HG02981 (cell line): ENCODE measurements around the gene P4HA1.
"Not testable (repeated sequence)": the region's sequence is repeated elsewhere in the genome, so short reads cannot be mapped to it uniquely, and the experiment has no call there.

Experiments used
- ATAC-seq: cut with Tn5 transposase; IDR thresholded peaks from one replicate; pipeline ENCODE4 v1.9.1; 2021; ENCODE audit warnings: mild to moderate bottlenecking, moderate library complexity; ENCODE audit not compliant: unreplicated experiment

P4HA1 gene

DNA sequence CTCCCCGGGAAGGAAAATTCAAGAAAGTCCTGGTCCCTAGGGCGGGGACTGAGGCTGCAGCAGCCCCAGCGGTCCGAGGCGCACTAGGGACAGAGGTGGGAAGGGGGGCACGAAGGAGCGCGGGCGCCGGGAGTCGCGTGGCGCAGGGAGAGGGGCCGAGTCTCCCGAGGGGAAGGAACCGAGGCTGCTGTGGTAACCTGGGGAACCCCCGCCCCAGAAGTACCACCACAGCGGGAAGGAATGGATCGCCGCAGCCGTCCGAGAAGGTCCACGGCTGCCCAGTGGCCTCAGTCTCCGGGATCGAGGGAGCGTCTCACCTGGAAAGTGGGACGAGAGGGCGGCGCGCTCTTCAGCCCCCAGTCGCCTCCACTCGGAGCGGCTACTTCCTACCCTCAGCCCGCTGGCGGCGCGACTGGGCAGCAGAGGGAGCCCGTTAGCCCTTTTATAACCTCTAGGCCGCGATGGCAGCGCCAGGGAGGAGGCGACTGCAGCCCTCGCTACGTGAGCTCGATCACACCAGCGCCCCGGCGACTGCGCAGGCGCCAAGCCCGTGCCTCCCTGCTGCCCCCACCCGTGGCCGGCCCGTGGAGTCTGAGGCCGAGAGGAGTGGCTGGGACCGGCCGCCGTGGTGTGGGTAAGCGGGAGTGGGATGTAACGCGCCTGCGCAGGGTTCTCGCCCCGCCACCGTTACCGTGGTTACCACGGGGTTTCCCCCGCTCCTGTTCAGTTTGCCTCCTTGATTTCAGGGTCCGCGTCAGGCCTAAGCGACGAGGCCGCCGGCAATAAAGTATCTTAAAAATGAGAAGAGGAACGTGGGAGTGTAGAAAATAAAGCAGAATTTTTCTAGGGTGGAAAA, at the start of gene P4HA1:
P4HA1 (minus strand) TSS at position 418 of the 856 bp plus-strand sequence. CDS start 21,983 bp downstream, outside the sequence.
- peak; percentile 82 for ATAC-seq

DNA sequence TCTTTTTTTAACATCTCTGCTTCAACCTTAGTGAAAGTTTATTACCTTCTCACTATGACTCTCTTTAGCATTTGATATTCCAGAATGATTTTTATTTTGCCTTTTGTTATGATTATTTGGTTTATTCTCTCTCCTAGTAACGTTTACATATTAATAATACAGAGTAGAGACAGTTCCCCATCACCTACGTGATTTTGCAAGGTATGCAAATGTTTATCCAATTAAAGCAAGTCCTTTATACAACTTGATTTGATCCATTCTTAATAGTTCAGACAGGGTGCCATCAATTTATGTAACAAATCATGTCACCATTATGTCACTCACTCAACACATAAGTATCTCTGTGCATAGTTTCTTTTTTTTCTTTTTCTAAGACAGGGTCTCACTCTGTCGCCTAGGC, 44.9 kb upstream of the P4HA1 start:
- no peak for ATAC-seq

DNA sequence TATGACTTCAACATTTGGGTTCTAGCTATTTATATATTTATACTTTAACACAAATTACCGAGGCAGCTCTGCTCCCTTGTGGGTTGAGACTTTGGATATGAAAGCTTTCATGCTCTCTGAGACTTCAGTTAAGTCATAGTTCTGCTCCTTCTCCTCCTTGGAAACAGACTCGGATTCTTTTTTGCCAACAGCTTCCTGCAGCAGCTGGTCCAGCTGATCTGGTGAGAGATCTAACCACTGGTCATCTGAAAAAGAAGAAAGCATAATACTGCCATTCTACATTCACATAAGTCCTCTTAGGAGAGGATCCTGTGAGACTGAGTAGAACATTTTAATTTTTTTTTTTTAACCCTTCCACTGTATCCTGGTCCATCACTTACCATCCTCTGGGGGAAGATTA, 42.6 kb upstream of the P4HA1 start:
- no peak for ATAC-seq

DNA sequence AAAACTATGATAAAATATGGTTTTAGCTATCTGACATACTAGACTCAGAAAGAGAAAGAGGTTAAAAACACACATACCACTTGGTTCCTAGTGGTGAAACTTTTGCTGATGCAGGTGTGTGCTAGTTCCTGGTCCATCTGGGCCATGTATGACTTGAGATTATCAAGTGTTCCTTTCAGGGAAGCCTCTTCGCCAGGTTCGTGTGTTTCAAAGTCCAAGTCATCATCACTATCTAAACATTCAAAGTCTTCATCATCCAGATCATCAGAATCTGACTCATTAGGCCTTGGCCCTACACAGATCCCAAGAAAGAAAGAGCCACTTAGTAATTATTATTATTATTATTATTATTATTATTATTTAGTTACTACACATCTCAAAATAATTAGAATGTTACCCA, 40.0 kb upstream of the P4HA1 start:
- no peak for ATAC-seq

DNA sequence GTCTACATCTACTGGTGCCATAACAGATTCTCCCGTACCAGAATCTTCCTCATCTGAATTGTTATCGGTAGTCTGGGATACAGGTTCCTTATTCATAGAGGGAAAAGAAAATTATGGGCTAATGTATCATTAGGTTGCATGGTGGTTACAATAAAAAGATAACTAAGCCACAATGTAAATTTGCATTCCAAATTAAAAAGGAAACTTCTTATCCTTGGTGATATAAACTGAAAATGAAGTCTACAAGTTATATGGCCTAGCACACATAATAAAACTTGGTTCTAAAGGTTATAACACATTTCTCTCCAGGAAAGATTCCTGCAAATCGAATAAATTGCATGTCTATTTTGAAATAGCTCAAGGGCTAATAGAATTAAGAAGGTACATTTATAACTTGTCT, 38.1 kb upstream of the P4HA1 start:
- no peak for ATAC-seq

DNA sequence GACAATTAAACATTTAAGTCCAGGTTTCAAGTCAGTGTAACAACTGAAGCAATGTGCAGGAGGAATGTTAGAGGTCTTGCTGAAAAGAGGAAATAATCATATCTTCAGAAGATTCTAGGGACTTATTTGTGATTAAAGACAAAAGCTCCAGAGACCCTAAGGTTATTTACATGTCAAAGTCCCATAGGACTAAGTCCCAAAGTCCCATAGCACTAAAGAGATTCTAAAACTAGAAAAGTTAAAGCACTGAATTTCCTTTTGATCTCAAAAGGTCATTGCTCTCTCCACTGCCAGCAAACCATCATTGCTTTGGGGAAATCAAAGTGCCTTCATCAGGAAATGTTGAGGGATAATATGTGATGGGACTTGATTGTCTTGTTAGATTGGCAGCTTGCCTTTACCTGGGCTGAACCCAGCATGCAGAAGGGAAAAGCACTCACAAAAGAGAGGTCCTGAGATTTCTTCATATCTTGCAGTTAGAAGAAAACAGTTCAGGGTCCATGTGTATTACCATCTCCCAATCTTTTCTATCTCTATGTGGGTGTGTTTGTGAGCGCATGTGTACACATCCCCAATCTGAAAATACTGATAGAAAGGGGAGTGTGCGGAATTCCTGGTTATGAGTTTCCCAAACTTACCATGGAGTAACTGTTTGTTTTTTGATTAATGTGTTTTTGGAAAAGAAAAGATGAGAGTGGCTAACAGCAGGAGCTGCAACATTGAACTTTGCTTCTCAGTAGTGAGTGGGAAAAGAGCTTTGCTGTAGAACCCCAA, 35.4 kb upstream of the P4HA1 start:
- no peak for ATAC-seq

DNA sequence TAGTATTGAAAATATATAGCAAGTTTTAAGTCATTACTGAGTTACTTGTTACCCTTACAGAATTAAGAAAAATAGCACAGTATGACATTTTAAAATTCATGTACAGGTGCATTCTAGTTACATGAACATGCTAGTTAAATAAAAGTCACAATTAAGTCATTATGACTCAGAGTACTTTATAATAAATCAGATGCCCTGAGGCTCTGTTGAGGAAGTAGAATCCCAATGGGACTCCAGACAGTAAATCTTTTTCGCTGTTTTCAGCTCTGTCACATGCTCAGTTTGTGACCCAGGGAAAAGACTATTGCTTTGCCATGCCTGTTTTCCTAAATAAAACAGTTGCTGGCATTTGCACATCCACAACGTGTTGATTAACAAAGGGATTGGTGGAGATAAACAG, 34.6 kb upstream of the P4HA1 start:
- ATAC-seq, result no peak

DNA sequence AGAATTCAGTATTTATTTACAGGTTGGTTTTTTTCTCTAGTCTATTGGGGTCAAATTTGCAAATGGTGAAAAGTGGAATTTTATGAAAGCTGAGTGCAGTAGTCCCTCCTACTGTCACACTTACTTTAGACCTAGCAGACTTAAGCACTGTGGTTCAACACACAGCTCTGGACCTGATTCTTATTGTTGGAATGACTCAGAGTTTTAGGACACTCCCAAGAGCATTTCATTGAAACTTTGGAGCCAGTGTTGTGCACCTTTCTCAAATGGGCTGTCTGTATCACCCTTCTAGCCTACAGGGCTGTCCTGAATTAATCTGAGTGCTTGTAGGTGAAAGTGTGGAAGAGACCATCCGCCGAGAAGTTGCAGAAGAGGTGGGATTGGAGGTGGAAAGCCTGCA, 29.7 kb upstream of the P4HA1 start:
- ATAC-seq, result no peak

DNA sequence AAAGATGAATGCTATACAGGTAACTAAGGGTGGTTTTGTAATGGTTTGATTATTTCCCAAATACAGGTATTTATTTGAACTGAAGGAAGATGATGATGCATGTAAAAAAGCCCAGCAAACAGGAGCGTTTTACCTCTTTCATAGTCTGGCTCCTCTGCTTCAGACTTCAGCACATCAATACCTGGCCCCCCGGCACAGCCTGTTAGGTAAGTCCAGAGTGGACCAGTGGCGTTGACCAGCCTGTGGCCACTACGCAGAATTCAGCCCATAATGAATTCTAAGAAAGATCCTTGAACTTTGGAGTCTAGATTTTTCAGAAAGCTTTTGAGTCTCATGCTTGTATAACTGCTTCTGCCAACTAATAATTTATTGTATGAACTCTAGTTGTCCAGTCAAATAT, 23.3 kb upstream of the P4HA1 start:
- ATAC-seq, result no peak

DNA sequence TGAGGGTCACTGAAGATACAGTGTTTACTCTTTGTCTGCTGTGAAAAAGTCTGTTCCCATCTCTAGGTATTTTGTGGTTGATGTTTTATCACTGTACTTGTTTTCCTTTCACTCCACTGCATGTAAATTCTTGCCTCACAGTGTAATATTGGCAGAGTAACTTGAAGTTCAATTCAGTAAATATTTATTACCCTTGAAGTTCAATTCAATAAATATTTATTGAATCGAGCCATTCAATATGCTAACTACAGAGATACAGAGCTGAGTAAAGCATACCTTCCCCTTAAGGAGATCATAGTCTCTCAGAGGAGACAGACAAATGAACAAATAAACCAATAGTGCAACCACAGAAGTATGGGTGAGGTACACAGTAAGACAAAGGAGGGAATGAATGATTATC, 22.8 kb upstream of the P4HA1 start:
- ATAC-seq, result no peak

DNA sequence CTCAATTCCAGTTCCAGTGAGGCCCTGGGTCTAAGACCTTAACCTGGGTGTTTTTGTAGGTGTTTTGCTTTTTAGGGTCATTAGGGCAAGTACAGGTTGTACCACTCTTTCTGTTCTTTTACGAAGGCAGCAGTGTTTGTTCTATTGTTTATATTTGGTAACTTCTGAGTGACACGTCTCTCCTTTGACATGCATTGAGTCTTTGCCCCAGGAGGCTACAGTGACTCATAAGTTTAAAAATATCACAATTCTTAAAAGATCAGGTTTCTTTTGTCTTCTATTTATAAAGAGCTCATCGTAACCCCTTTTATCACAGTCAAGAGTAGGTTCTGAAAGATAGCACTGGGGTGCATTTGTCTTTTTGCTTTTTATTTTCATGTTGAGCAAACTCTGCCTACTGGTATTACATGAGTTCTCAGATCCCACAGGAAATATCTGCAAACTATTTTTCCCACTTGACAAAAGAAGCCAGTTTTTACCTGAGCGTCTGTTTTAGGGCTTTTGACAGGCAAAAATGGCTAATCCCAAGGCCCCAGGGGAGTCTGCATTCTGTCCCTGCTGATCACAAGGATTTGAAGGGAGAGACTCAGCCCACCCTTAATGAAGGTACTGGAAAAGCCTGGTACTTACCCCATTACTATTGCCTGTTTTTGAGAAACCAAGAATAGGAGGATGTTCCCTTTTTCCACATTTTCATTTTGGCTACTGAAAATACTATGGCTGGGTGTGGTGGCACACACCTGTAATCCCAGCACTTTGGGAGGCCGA, 21.5 kb upstream of the P4HA1 start:
- ATAC-seq, result peak; percentile 87

DNA sequence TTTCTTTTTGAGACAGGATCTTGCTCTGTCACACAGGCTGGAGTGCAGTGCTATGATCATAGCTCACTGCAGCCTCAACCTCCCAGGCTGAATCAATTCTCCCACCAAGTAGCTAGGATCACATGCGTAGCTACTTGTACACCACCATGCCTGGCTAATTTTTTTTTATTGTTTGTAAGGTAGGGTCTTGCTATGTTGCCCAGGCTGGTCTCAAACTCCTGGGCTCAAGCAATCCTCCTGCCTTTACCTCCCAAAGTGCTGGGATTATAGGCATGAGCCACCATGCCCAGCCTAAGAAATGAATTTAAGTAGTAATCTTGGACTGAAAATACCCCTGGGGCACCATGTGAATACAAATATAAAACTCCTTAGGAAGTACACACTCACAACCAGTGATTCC, 19.4 kb upstream of the P4HA1 start:
- ATAC-seq, result no peak

DNA sequence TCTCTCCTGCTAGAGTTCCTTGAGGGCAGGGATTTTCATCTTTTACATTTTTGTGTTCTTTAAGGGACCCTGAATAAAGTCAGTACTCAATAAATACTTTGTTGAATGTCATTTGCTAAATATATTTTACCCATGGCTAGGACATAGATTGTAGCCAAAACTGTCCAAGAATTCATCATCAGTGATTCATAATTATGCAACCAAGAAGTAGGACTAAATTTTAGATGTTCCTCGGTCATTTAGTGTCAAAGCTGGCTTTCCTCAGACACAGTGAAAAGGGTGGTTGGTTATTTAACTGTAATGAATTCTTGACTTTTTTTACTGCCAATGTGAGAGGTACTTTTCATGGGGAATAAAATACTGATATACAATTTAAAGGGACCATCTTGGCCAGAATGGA, 16.9 kb upstream of the P4HA1 start:
- no peak for ATAC-seq

DNA sequence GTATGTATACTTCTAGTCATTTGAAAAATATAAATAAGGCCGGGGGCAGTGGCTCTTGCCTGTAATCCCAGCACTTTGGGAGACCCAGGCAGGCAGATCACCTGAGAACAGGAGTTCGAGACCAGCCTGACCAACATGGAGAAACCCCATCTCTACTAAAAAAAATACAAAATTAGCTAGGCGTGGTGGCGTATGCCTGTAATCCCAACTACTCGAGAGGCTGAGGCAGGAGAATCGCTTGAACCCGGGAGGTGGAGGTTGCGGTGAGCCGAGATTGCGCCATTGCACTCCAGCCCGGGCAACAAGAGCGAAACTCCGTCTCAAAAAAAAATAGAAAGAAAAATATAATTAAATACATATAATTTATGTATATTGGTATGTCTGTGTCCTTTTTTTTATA, 15.4 kb upstream of the P4HA1 start:
- not testable (repeated sequence) for ATAC-seq

DNA sequence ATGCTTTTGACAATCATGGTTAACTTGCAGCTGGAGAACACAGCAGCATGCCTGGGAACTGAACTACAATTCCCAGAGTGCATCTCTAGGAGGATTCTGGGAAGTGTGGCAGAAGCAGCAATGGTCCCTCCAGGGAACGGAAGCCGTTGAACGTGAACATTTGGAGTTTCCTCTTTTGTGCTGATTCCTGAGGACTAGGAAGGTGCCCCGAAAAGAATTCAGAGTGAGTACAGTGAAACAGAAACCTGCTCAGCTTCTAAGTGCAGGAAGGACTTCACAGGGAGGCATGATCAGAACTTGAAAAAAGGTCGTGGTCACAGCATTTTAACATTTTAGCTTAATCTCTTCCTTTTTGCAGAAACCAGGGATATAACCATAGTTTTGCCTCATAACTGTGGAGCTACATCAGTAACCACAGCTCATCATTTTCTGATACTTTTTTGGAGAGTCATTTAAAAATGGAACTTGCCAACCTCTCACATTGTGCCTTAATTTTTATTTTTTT, 13.7 kb upstream of the P4HA1 start, which contains the start of gene NUDT13:
NUDT13 (plus strand) TSS at position 111 of the 505 bp plus-strand sequence. CDS start 3,911 bp downstream, outside the sequence.
- ATAC-seq, result peak; percentile 63

DNA sequence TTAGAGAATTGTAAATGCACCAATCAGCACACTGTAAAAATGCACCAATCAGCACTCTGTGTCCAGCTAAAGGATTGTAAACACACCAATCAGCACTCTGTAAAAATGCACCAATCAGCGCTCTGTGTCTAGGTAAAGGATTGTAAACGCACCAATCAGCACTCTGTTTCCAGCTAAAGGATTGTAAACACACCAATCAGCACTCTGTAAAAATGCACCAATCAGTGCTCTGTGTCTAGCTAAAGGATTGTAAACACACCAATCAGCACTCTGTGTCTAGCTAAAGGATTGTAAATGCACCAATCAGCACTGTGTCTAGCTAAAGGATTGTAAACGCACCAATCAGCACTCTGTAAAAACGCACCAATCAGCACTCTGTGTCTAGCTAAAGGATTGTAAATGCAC, 12.6 kb upstream of the P4HA1 start:
- ATAC-seq, result not testable (repeated sequence)

DNA sequence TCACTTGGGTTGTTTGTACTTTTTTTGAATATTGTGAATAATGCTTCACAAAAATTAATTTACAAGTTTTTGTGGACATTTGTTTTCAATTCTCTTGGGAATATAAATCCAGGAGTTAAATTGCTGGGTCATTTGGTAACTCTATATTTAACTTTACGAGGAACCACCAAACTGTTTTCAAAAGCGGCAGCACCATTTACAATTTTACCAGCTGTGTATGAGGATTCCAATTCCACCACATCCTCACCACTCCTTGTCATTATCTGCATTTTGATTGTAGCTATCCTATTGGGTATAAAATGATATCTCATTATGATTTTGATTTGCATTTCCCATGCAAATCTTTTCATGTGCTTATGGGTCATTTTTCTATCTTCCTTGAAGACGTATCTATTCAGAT, 9.6 kb upstream of the P4HA1 start:
- no peak for ATAC-seq

DNA sequence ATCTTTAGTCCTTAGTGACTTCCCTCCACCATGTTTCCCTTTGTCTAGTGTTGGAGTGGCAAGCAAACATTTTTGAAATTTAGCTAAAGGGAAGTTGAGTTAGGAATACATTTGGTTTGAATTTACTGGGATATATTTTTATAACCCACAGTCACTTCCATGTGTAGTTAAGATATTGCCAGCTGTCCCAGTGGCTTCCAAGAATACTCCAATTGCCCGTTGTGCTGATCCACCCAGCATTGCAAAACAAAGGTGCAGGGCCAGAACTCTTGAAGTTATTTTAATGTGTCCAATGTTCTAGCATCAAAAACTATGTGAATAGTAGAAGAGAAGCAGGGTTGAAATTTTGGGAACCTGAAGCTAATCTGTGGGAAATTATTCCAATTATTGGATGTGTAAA, 2.5 kb upstream of the P4HA1 start:
- ATAC-seq, result no peak

DNA sequence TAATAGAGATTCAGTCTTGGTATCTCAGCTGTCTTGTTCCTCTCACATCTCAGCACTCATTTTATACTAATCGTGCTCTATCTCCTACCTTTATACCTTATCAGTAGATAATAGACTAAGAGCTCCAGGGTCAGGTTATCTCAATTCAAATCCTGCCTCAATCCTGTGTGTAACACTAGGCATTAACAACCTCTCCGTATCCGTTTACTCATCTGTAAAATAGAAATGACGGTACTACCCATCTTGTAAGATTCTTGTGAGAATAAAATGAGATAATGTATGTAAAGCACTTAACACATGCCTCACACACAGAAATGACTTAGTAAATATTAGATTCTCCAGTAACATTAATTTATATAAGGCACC, 622 bp upstream of the P4HA1 start:
- ATAC-seq, result no peak

DNA sequence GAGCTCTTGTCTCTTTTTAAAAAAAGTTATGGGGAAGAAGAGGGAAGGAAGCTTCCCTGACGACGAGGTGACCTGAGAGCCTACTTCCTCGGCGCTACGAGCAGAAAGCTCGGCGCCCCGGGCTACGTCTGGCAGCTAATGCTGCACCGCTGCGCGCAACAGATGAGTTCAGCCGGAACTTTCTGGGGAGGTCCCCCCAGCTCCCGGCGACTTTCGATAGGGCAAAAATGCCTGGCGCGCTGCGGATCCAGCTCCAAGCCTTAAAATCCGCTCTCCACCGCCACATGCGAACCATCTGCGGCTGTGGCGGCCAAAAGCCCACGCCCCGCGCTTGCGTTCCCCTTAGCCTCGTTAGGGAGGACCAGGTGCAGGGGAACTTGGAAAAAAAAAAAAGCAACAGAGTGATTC, 621 bp downstream of the P4HA1 start:
- ATAC-seq, result peak; percentile 29

DNA sequence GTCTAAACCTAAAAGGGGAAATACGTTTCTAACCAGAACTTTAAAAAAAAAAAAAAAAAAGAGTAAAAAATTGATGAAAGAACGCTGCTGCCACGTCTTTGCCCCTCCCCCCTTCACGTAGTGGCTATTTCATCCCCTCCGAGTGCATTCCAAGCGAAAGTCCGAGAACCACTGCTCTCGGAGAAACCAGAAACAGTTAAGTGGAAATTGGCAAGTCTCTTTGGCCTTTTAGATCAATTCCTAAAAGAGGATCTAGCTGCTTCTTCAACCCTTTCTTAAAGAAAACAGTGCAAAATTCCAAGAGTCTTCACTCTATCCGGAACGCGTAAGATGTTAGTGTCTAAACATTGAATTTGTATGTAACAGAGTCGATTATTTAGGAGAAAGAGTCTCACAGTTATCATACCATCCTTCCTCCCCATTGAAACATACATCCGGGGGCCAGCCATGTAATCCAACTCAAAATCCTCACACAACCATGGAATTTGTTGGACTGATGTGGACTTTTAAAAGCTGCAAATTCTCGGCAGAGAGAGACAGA, 1.1 kb downstream of the P4HA1 start:
- no peak for ATAC-seq
